ENCODE results near the gene TIAM2. TPM values are rescaled to one million over a fixed set of nuclear protein-coding genes. Genes with fewer than 3 reads are reported as not detected.

TIAM2 gene
- total RNA-seq, 2 experiments from 2014 or later = 4.4 to 5.3 TPM

GRCh38 chr6:155235087-155235486, 240.0 kb downstream of the TIAM2 start:
- H3K4me1 Mint-ChIP-seq (ENCODE audit: low read depth) = no peaks in the 10 kb centered on the region
- Histone ChIP-seq H3K4me1 (ENCODE audit: insufficient read depth, low read length) (no peaks in the 10 kb centered on the region), H3K4me3 (ENCODE audit: low read length) (no peak overlapping the region), H3K36me3 (ENCODE audit: insufficient read depth, low read length) (no peaks in the 10 kb centered on the region), H3K27me3 (ENCODE audit: control insufficient read depth in 1 of 2, insufficient read depth in 2 of 2, low read length in 2 of 2) (no peaks in the 10 kb centered on the region), H3K27ac (ENCODE audit: low read depth in 1 of 2, low read length in 2 of 2) (no peak overlapping the region), H3K9me3 (ENCODE audit: control insufficient read depth in 1 of 2, insufficient read depth in 1 of 2, low read length in 2 of 2) (peaks cover 0 to 8% of the 10 kb centered on the region in 2 experiments)
- ChIA-PET POLR2A (interaction anchor here (0.6 kb wide), 1 partner anchor 80 kb away, joined by 3 read pairs; no protein-coding TSS in a partner anchor), CTCF (no interaction called here)
- peaks cover 12% of the 10 kb centered on the region for H3K27me3 Mint-ChIP-seq
- no peak for TF ChIP-seq CTCF (IDR thresholded peaks at IDR 0.05)
- no peak overlapping the region for H3K27ac Mint-ChIP-seq
- no peaks in the 10 kb centered on the region for H3K36me3 Mint-ChIP-seq (ENCODE audit: low read depth)
- peaks cover 2% of the 10 kb centered on the region for H3K9me3 Mint-ChIP-seq
- no peak overlapping the region for H3K4me3 Mint-ChIP-seq
- ATAC-seq (ENCODE audit: poor library complexity) (no peak), DNase-seq (no peak)
- intact Hi-C loops (cut with DNase I, micrococcal nuclease) = no loop called here

- Mint-ChIP-seq H3K27me3 (peaks cover 12% of the 10 kb centered on the region), H3K4me3 (no peak overlapping the region), H3K27ac (no peak overlapping the region), H3K4me1 (ENCODE audit: low read depth) (no peaks in the 10 kb centered on the region), H3K36me3 (ENCODE audit: low read depth) (no peaks in the 10 kb centered on the region), H3K9me3 (peaks cover 2% of the 10 kb centered on the region)
- Histone ChIP-seq H3K27ac (ENCODE audit: low read depth in 1 of 2, low read length in 2 of 2) (no peak overlapping the region), H3K36me3 (ENCODE audit: insufficient read depth, low read length) (no peaks in the 10 kb centered on the region), H3K27me3 (ENCODE audit: control insufficient read depth in 1 of 2, insufficient read depth in 2 of 2, low read length in 2 of 2) (no peaks in the 10 kb centered on the region), H3K4me1 (ENCODE audit: insufficient read depth, low read length) (no peaks in the 10 kb centered on the region), H3K4me3 (ENCODE audit: low read length) (no peak overlapping the region), H3K9me3 (ENCODE audit: control insufficient read depth in 1 of 2, insufficient read depth in 1 of 2, low read length in 2 of 2) (peaks cover 0 to 6% of the 10 kb centered on the region in 2 experiments)
- no peak for DNase-seq
- intact Hi-C loops (cut with DNase I, micrococcal nuclease) = no loop called here
- no peak for ATAC-seq (ENCODE audit: poor library complexity)
- CTCF ChIA-PET = no interaction called here
- TF ChIP-seq CTCF (IDR thresholded peaks at IDR 0.05) = no peak
- POLR2A ChIA-PET = no interaction called here
Observed at GRCh38 chr6:155237613-155238012, 242.5 kb downstream of the TIAM2 start.

DNA sequence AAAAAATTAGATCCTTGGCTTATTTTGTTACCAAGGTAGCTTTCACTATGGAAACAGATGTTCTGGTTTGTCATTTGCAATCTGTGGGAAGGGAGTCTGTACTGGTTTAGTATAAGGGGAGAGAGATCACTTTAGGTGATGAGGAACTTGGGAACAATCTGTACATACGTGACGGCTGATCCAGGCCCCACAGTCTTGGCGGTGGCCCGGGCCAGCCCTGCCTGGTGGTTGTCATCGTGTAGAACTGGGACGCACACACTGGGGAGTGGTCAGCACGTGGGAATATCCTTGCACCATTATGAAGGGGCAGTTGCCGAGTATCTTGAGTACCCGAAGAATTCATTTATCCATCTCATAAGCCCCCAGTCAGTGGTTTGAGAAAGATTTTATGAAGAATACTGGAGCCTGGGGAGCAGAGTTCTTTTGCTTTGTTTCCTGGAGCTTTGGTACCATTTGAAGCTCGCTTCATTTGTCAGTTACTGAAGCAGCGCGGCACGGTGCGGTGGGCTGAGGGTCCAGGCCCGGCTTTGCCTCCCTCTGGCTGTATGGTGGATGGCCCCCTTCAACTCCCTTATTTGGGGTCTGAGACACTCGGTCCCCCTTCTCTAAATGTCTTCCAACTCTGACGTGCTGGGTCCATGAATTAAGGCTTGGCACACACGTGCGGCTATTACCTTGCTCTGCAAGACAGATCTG, 245.9 kb downstream of the TIAM2 start:
- no peaks in the 10 kb centered on the region for H3K36me3 Mint-ChIP-seq (ENCODE audit: low read depth)
- no peak overlapping the region for H3K27ac ChIP-seq (ENCODE audit: low read depth in 1 of 2, low read length in 2 of 2)
- POLR2A ChIA-PET = no interaction called here
- no peaks in the 10 kb centered on the region for H3K36me3 ChIP-seq (ENCODE audit: insufficient read depth, low read length)
- TF ChIP-seq CTCF (IDR thresholded peaks at IDR 0.05) = no peak
- H3K4me3 Mint-ChIP-seq = no peak overlapping the region
- H3K9me3 ChIP-seq (ENCODE audit: control insufficient read depth in 1 of 2, insufficient read depth in 1 of 2, low read length in 2 of 2) = peaks cover 0 to 6% of the 10 kb centered on the region in 2 experiments
- DNase-seq = no peak
- ATAC-seq (ENCODE audit: poor library complexity) = no peak
- peaks cover 2% of the 10 kb centered on the region for H3K9me3 Mint-ChIP-seq
- H3K4me3 ChIP-seq (ENCODE audit: low read length) = no peak overlapping the region
- H3K27ac Mint-ChIP-seq = no peak overlapping the region
- no peaks in the 10 kb centered on the region for H3K4me1 Mint-ChIP-seq (ENCODE audit: low read depth)
- CTCF ChIA-PET = no interaction called here
- H3K4me1 ChIP-seq (ENCODE audit: insufficient read depth, low read length) = no peaks in the 10 kb centered on the region
- H3K27me3 Mint-ChIP-seq = peaks cover 12% of the 10 kb centered on the region
- intact Hi-C loops (cut with DNase I, micrococcal nuclease) = no loop called here
- H3K27me3 ChIP-seq (ENCODE audit: control insufficient read depth in 1 of 2, insufficient read depth in 2 of 2, low read length in 2 of 2) = no peaks in the 10 kb centered on the region

Data from CD4-positive, alpha-beta T cell (primary cell).